BE2C (cell line): ENCODE data around the gene PAPPA.

Experiments used
- DNase-seq: peaks from one replicate; pipeline ENCODE4 v3.0.0-alpha.2; 2020
- H3K27me3 ChIP-seq: fragments of 250-450 bp; sonication (Bioruptor Pico); 2 replicates; pipeline ENCODE4 v1.5.1; 2020; ENCODE audit warnings: mild to moderate bottlenecking
- H3K36me3 ChIP-seq: fragments of 250-450 bp; sonication (Bioruptor Pico); 2 replicates; pipeline ENCODE4 v1.5.1; 2020; ENCODE audit warnings: mild to moderate bottlenecking
- H3K4me1 ChIP-seq: fragments of 250-450 bp; sonication (Bioruptor Pico); 2 replicates; pipeline ENCODE4 v1.5.1; 2020
- H3K4me3 ChIP-seq: 2 replicates; pipeline ENCODE4 v1.5.1; 2011; ENCODE audit warnings: low read depth, low read length
- H3K9me3 ChIP-seq: fragments of 250-450 bp; sonication (Bioruptor Pico); 2 replicates; pipeline ENCODE4 v1.5.1; 2020
- TF ChIP-seq, protein P1 (sequence below): IDR thresholded peaks from 2 replicates; pipeline ENCODE4 v1.5.1; 2012; ENCODE audit warnings: mild to moderate bottlenecking, low read depth, low read length

The PAPPA gene

DNA sequence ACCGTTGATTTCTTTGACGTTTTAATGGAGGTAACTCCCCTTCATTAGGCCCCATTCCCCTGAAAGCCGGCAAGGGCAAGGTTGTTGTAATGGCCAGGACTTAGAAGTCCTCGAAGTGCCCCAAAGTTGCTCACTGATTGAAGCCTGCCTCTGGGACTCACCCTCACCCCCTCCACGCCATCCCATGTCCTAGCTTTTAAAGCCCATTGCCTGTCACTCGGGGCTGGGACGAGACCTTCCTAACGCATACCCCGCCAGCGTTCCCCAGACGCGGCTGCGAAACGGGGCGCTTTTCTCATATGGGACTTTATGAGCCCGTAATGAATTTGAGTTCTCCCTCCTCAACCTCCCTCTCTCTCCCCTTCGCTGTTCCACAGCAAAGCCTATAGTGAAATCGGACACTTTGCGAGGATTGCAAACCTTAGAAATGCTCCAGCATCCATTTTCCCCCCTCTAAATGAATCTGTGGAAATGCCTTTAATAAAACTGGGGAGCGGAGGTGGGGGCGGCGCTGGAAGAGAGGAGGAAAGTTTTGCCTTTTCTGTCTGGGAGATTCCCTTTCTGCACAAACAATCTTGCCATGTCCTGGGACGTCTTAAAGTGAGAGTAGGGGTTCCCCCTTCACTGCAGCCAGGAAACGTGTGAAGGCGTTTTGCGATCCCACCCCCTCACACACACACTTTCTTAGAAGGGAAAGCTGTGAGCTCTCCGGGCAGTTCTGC is 1.5 kb downstream of the PAPPA start:
- H3K27me3 ChIP-seq = peaks cover 78% of the 10 kb centered on the region
- TF ChIP-seq, protein P1, sequence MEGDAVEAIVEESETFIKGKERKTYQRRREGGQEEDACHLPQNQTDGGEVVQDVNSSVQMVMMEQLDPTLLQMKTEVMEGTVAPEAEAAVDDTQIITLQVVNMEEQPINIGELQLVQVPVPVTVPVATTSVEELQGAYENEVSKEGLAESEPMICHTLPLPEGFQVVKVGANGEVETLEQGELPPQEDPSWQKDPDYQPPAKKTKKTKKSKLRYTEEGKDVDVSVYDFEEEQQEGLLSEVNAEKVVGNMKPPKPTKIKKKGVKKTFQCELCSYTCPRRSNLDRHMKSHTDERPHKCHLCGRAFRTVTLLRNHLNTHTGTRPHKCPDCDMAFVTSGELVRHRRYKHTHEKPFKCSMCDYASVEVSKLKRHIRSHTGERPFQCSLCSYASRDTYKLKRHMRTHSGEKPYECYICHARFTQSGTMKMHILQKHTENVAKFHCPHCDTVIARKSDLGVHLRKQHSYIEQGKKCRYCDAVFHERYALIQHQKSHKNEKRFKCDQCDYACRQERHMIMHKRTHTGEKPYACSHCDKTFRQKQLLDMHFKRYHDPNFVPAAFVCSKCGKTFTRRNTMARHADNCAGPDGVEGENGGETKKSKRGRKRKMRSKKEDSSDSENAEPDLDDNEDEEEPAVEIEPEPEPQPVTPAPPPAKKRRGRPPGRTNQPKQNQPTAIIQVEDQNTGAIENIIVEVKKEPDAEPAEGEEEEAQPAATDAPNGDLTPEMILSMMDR = no peak

DNA sequence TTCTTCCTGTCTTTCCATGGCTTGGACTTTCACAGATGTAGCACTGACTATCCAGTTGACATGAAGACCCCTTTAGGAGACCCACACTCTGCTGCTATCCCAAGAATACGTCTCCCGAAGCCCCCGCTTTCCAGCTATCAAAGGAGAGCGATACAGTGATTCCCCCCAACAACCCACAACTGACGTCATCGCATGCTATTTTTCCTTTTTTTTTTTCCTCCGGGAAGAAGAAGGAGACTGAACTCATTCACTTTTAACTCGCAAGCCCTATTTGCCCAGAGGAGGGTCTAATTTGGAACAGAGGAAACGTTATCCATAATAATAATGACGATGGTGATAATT is 2.1 kb downstream of the PAPPA start:
- Histone ChIP-seq H3K36me3 (no peaks in the 10 kb centered on the region), H3K27me3 (peaks cover 77% of the 10 kb centered on the region), H3K9me3 (no peaks in the 10 kb centered on the region), H3K4me1 (peaks cover 3% of the 10 kb centered on the region; the same call in 1 of the 2 replicates), H3K4me3 (no peak overlapping the region)
- TF ChIP-seq, protein P1 = no peak
- no peak for DNase-seq

More for the DNA sequence above, 1.5 kb downstream of the PAPPA start:
- peaks cover 3% of the 10 kb centered on the region; the same call in 1 of the 2 replicates for H3K4me1 ChIP-seq
- no peaks in the 10 kb centered on the region for H3K9me3 ChIP-seq
- H3K36me3 ChIP-seq = no peaks in the 10 kb centered on the region
- no peak for DNase-seq
- no peak overlapping the region for H3K4me3 ChIP-seq

DNA sequence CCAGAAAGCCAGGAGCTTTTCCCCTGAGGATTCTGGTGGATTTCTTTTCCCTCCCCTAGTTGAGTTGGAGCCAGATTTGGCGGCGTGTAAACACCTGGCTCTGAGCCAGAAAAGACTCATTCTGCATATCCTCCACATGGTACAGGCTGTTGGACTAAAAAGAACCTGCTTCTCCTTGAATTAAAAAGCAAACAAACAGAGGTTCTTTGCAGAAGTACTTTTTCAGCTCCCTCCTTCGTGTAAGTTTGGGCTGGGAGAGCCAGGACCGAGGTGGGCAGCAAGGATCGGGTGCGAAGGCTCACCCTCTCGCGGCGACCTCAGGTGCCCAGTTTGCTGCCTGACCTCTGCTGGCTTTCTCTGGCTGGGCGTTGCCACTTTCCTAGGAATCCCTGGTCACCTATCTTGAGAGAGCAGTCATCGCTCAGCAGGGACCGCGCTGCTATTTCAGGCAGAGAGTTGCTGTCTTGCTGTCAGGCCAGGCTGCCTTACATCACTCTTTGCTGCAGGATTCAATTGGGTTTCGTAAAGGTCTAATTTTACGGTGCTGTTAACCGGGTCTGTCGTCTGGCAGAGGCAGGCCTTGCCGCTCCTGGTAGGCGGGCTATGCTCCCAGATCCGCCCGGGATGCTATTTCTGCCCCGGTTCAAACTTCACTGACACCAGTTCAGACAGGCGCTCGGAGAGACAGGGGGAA is 3.2 kb downstream of the PAPPA start:
- TF ChIP-seq, protein P1 = no peak
- peak; percentile 36 for DNase-seq
- H3K36me3 ChIP-seq = no peaks in the 10 kb centered on the region
- peaks cover 3% of the 10 kb centered on the region; the same call in 1 of the 2 replicates for H3K4me1 ChIP-seq
- peaks cover 78% of the 10 kb centered on the region for H3K27me3 ChIP-seq
- no peaks in the 10 kb centered on the region for H3K9me3 ChIP-seq
- peak overlapping the region; percentile 38 for H3K4me3 ChIP-seq

DNA sequence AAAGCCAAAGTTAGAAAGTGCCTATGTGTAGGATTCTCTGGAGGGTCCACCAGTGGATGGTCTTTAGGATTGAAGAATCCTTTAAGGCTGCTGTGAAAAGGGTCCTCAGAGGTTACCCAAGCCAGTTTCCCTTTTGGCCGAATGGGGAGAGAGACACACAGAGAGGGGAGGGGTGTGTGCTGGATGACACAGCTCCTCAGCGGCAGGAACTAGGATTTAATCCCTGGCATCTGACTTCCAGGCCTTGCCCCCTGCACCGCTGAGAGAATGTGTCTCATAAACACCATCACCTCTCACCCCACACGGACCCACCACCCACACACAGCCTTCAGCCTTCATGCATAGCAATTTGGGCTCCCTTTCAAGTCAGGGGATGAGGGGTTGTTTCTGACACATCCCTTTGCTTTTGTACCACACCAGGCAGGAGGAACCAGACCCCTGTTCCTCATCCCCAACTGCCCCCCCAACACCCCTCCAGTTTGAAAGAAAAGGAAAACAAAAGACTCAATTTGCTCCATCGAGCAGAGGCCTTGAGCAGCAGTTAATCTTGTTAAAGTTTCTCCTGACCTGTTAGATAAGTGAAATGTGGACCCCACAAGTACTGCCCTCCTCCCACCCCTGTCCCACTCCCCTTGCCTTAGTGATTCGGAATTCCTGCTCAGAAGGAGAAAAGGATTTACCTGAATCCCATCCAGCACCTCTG is 4.0 kb downstream of the PAPPA start:
- TF ChIP-seq, protein P1 = no peak
- Histone ChIP-seq H3K4me3 (no peak overlapping the region), H3K36me3 (no peaks in the 10 kb centered on the region), H3K9me3 (no peaks in the 10 kb centered on the region), H3K27me3 (peaks cover 70% of the 10 kb centered on the region), H3K4me1 (peaks cover 3% of the 10 kb centered on the region; the same call in 1 of the 2 replicates)
- no peak for DNase-seq

DNA sequence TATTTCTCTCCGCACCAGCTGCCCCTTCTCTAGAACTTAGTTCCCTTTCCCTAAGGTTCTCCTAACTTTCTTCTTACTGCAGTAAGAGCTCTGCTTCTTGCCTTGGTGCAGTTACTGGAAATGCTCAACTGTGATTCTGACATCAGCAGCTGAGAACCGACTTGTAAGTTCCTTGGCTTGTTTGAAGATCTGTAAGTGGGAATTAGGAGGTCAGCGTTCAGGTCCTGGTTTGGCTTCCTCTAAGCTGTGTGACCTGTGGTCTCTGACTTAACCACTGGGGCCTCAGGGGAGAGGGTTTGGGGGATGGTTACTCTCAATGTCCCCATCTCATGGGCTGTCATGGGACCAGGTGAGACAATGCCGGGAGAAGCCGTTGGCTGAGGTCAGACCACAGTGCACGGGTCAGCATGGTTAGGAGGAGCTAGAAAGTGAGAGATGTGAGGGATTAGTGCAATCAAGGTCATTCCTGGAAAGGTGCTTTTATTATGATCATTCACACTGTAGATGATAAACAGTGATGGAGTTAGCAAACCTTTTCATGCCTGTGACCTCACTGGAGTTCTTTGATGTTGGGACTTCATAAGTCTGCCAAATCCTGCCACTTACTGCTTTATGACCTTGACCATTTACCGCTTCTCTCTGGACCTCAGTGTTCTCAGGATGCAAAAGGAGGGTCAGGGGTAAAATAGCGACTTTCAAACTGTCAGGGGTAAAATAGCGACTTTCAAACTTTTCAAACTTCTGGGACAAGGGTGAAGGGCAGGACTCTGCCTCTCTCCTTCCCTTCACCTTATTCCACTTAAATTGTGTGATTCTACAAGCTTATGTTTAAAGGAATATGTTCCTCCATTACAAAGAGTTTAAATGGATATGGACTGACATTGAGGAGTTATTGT is 7.3 kb downstream of the PAPPA start:
- H3K4me1 ChIP-seq = peaks cover 3% of the 10 kb centered on the region; the same call in 1 of the 2 replicates
- no peak for DNase-seq
- no peaks in the 10 kb centered on the region for H3K9me3 ChIP-seq
- H3K4me3 ChIP-seq = no peak overlapping the region
- TF ChIP-seq, protein P1 = no peak
- no peaks in the 10 kb centered on the region for H3K36me3 ChIP-seq
- peaks cover 47% of the 10 kb centered on the region for H3K27me3 ChIP-seq
